ENCODE data around the gene NTN1.

The NTN1 gene

GRCh38 chr17:9205520-9206409 is 184.5 kb downstream of the NTN1 start:
- Histone ChIP-seq H3K9ac (no peak overlapping the region), H3K79me2 (ENCODE audit: insufficient read depth, low read depth) (no peaks in the 10 kb centered on the region), H4K20me1 (ENCODE audit: insufficient read depth) (no peaks in the 10 kb centered on the region), H3K27ac (no peak overlapping the region), H2AFZ (ENCODE audit: low read depth) (no peak overlapping the region), H3K36me3 (ENCODE audit: insufficient read depth) (no peaks in the 10 kb centered on the region), H3K27me3 (ENCODE audit: insufficient read depth, low read depth) (no peaks in the 10 kb centered on the region), H3K4me2 (no peak overlapping the region), H3K4me1 (ENCODE audit: low read depth, poor library complexity, severe bottlenecking) (no peaks in the 10 kb centered on the region), H3K4me3 (IDR thresholded peaks at IDR 0.05; ENCODE audit: insufficient read depth, low read depth, low read length) (no peak overlapping the region)
- no peak for TF ChIP-seq CTCF (conservative IDR thresholded peaks at IDR 0.05; ENCODE audit: low read depth, low read length)

GRCh38 chr17:9206410-9206703 is 185.0 kb downstream of the NTN1 start:
- Histone ChIP-seq H3K27ac (no peak overlapping the region), H3K27me3 (ENCODE audit: insufficient read depth, low read depth) (no peaks in the 10 kb centered on the region), H3K4me3 (IDR thresholded peaks at IDR 0.05; ENCODE audit: insufficient read depth, low read depth, low read length) (no peak overlapping the region), H3K36me3 (ENCODE audit: insufficient read depth) (no peaks in the 10 kb centered on the region), H4K20me1 (ENCODE audit: insufficient read depth) (no peaks in the 10 kb centered on the region), H3K79me2 (ENCODE audit: insufficient read depth, low read depth) (no peaks in the 10 kb centered on the region), H3K4me1 (ENCODE audit: low read depth, poor library complexity, severe bottlenecking) (no peaks in the 10 kb centered on the region), H3K9ac (no peak overlapping the region), H2AFZ (ENCODE audit: low read depth) (no peak overlapping the region), H3K4me2 (no peak overlapping the region)
- no peak for TF ChIP-seq CTCF (conservative IDR thresholded peaks at IDR 0.05; ENCODE audit: low read depth, low read length)

GRCh38 chr17:9206741-9207332 is 185.5 kb downstream of the NTN1 start:
- H3K27ac ChIP-seq, result no peak overlapping the region
- no peak for TF ChIP-seq CTCF (conservative IDR thresholded peaks at IDR 0.05; ENCODE audit: low read depth, low read length)

GRCh38 chr17:9208381-9209105 is 187.2 kb downstream of the NTN1 start:
- H3K9ac ChIP-seq, result no peak overlapping the region
- H2AFZ ChIP-seq (ENCODE audit: low read depth), result no peak overlapping the region
- H3K27ac ChIP-seq, result no peak overlapping the region
- no peak for TF ChIP-seq CTCF (conservative IDR thresholded peaks at IDR 0.05; ENCODE audit: low read depth, low read length)
- H4K20me1 ChIP-seq (ENCODE audit: insufficient read depth), result no peaks in the 10 kb centered on the region
- H3K4me1 ChIP-seq (ENCODE audit: low read depth, poor library complexity, severe bottlenecking), result no peaks in the 10 kb centered on the region
- no peak overlapping the region for H3K4me2 ChIP-seq
- H3K79me2 ChIP-seq (ENCODE audit: insufficient read depth, low read depth), result no peaks in the 10 kb centered on the region
- H3K4me3 ChIP-seq (IDR thresholded peaks at IDR 0.05; ENCODE audit: insufficient read depth, low read depth, low read length), result no peak overlapping the region
- no peaks in the 10 kb centered on the region for H3K36me3 ChIP-seq (ENCODE audit: insufficient read depth)
- no peaks in the 10 kb centered on the region for H3K27me3 ChIP-seq (ENCODE audit: insufficient read depth, low read depth)

More at GRCh38 chr17:9206741-9207332, 185.5 kb downstream of the NTN1 start:
- Histone ChIP-seq H3K27me3 (ENCODE audit: insufficient read depth, low read depth) (no peaks in the 10 kb centered on the region), H4K20me1 (ENCODE audit: insufficient read depth) (no peaks in the 10 kb centered on the region), H3K36me3 (ENCODE audit: insufficient read depth) (no peaks in the 10 kb centered on the region), H3K9ac (no peak overlapping the region), H3K4me3 (IDR thresholded peaks at IDR 0.05; ENCODE audit: insufficient read depth, low read depth, low read length) (no peak overlapping the region), H2AFZ (ENCODE audit: low read depth) (no peak overlapping the region), H3K4me2 (no peak overlapping the region), H3K79me2 (ENCODE audit: insufficient read depth, low read depth) (no peaks in the 10 kb centered on the region), H3K4me1 (ENCODE audit: low read depth, poor library complexity, severe bottlenecking) (no peaks in the 10 kb centered on the region)

All from KMS-11 (cell line).